H1 (cell line): ENCODE results near the gene CUEDC2. TPM values are rescaled to one million over a fixed set of nuclear protein-coding genes. Genes with fewer than 3 reads are reported as not detected.
A peak's percentile ranks its signal among the peaks of the same experiment; 100 is the strongest.

Experiments used
- CBX5 ChIP-seq: fragments of 300-800, 300-1000 bp; sonication (generic); IDR thresholded peaks from 2 replicates; pipeline ENCODE4 v1.7.1; 2016; ENCODE audit warnings: antibody characterized with exemption, low read length, low read depth
- CHD2 ChIP-seq: IDR thresholded peaks from 2 replicates; pipeline ENCODE4 v1.6.1; 2012; ENCODE audit warnings: low read length, improper control_type of control experiment
- KDM1A ChIP-seq: fragments of 200-600, 300-600 bp; sonication (generic); IDR thresholded peaks from 2 replicates; pipeline ENCODE4 v1.7.1; 2016; ENCODE audit warnings: mild to moderate bottlenecking, low read length, borderline replicate concordance
- USF2 ChIP-seq: IDR thresholded peaks from 2 replicates; pipeline ENCODE4 v1.6.1; 2011; ENCODE audit warnings: low read length, improper control_type of control experiment
- polyA plus RNA-seq, 7 experiments: library from polyadenylated mRNA; depleted of rRNA in 3 of 7; stranded (reverse) in 5 of 7; unstranded in 2 of 7; fragments of >200 nt in 5 of 7; fragments of 200-250 nt in 2 of 7; gene quantifications; 1 replicate in 5 of 7; 2 replicates in 1 of 7; 4 replicates in 1 of 7; pipeline versions ENCODE4 v1.2.1 to v1.2.3, GENCODE V29; 2011 to 2013; ENCODE audit warnings: missing spikeins in 2 of 7, mixed read lengths in 2 of 7
- total RNA-seq: library from RNA; stranded (reverse); fragmentation: NEBNext Ultra II Directional; extraction: Animal tissue kit (Norgen Biotek cat#: 25700); gene quantifications from 2 replicates; pipeline ENCODE4 v1.2.1, GENCODE V29; 2021

The CUEDC2 gene
- total and polyA plus RNA-seq, 2 of the 8 experiments (the other 6 are each of a cell fraction or from before 2014, with no cell fraction given): 41.7 to 55.2 TPM

- TF ChIP-seq USF2 (no peak), KDM1A (no peak), CHD2 (0 out of 2 replicates have a peak, but pooled peaks have one; percentile 12), CBX5 (no peak)
Observed at GRCh38 chr10:102393411-102394078, 38.8 kb downstream of the CUEDC2 start (continued).
